Smooth muscle cell (in vitro differentiated cells): ENCODE measurements around the gene AOPEP. TPM values are rescaled to one million over a fixed set of nuclear protein-coding genes. Genes with fewer than 3 reads are reported as not detected.
A peak's percentile ranks its signal among the peaks of the same experiment; 100 is the strongest.

ENCODE experiments used
- DNase-seq: peaks from one replicate; lab custom pipeline; 2025; ENCODE audit not compliant: unreplicated experiment; lab: John Stamatoyannopoulos, UW
- H2AFZ ChIP-seq: fragments of 200-600 bp; sonication (generic); 2 replicates; pipeline ENCODE4 v1.6.0; 2016; ENCODE audit warnings: antibody characterized with exemption, low read depth, mild to moderate bottlenecking
- H3F3A ChIP-seq: fragments of 200-600 bp; sonication (generic); 2 replicates; pipeline ENCODE4 v1.6.0; 2017; ENCODE audit warnings: antibody characterized with exemption, low read depth
- H3K27ac ChIP-seq: fragments of 200-600 bp; sonication (generic); 2 replicates; pipeline ENCODE4 v1.5.1; 2016; ENCODE audit warnings: low read depth, mild to moderate bottlenecking
- H3K27me3 ChIP-seq: fragments of 200-600 bp; sonication (generic); 2 replicates; pipeline ENCODE4 v1.6.1; 2016; ENCODE audit warnings: low read depth, mild to moderate bottlenecking
- H3K36me3 ChIP-seq: fragments of 200-600 bp; sonication (generic); 2 replicates; pipeline ENCODE4 v1.5.1; 2016; ENCODE audit warnings: low read depth
- H3K4me1 ChIP-seq: fragments of 200-600 bp; sonication (generic); 2 replicates; pipeline ENCODE4 v1.5.1; 2016; ENCODE audit warnings: low read depth
- H3K4me2 ChIP-seq: fragments of 200-600 bp; sonication (generic); 2 replicates; pipeline ENCODE4 v1.6.0; 2016; ENCODE audit warnings: mild to moderate bottlenecking
- H3K4me3 ChIP-seq: fragments of 200-600 bp; sonication (generic); 2 replicates; pipeline ENCODE4 v1.5.1; 2016; ENCODE audit warnings: mild to moderate bottlenecking
- H3K79me2 ChIP-seq: fragments of 200-600 bp; sonication (generic); 2 replicates; pipeline ENCODE4 v1.6.0; 2016; ENCODE audit warnings: low read depth, mild to moderate bottlenecking
- H3K9ac ChIP-seq: fragments of 200-600 bp; sonication (generic); 2 replicates; pipeline ENCODE4 v1.6.0; 2016; ENCODE audit warnings: low read depth
- H3K9me3 ChIP-seq: fragments of 200-600 bp; sonication (generic); replicated peaks from 2 replicates; pipeline ENCODE4 v1.5.1; 2016; ENCODE audit warnings: low read depth
- H4K20me1 ChIP-seq: fragments of 200-600 bp; sonication (generic); 2 replicates; pipeline ENCODE4 v1.6.0; 2016; ENCODE audit warnings: low read depth
- WGBS: methylation state at CpG from one replicate; pipeline ENCODE4 v1.1.7; 2016; ENCODE audit warnings: low lambda C conversion rate; 5-methylcytosine and 5-hydroxymethylcytosine counted together
- polyA plus RNA-seq: library from polyadenylated mRNA; unstranded; fragments of >200 nt; fragmentation: Nextera tagmentation; extraction: Ambion mirVana; gene quantifications from 2 replicates; pipeline ENCODE4 v1.2.1, GENCODE V29; 2016
- total RNA-seq: library from RNA; depleted of rRNA; stranded (reverse); fragments of >200 nt; gene quantifications from 2 replicates; pipeline ENCODE4 v1.2.3, GENCODE V29; 2014
- TF ChIP-seq, protein P1 (sequence below): fragments of 200-600 bp; sonication (generic); IDR thresholded peaks from 2 replicates; pipeline ENCODE4 v1.5.1; 2017; ENCODE audit warnings: borderline replicate concordance, mild to moderate bottlenecking, antibody characterized with exemption; ENCODE audit not compliant: insufficient read depth, poor library complexity, severe bottlenecking

The AOPEP gene
- total and polyA plus RNA-seq, 2 experiments from 2014 or later, result 52.7 to 94.9 TPM

DNA sequence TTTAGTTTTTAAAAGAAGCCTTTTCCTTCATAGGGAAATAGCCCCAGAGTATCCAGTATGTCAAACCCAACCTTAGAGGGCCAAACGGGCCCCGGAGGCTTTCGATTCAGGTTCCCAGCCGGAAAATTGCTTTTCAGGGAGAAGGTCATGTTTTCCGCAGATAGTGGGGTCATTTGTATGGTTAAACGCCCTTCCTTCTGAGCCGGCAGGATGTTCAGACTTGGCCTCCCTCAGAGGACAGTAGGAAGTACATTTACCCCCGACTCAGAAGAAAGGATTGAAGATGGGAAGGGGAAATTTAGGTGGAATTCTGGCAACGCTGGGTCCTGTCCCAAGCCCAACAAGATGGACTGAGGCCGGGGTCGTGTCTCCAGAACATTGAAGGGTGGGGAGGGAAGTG, 195.2 kb downstream of the AOPEP start:
- TF ChIP-seq, protein P1, sequence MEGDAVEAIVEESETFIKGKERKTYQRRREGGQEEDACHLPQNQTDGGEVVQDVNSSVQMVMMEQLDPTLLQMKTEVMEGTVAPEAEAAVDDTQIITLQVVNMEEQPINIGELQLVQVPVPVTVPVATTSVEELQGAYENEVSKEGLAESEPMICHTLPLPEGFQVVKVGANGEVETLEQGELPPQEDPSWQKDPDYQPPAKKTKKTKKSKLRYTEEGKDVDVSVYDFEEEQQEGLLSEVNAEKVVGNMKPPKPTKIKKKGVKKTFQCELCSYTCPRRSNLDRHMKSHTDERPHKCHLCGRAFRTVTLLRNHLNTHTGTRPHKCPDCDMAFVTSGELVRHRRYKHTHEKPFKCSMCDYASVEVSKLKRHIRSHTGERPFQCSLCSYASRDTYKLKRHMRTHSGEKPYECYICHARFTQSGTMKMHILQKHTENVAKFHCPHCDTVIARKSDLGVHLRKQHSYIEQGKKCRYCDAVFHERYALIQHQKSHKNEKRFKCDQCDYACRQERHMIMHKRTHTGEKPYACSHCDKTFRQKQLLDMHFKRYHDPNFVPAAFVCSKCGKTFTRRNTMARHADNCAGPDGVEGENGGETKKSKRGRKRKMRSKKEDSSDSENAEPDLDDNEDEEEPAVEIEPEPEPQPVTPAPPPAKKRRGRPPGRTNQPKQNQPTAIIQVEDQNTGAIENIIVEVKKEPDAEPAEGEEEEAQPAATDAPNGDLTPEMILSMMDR, result no peak
- WGBS, result 33% methylated on average over 11 of the region's 11 CpGs
- H3K9ac ChIP-seq, result peak overlapping the region; percentile 95
- peak overlapping the region; percentile 100 for H3K27ac ChIP-seq
- H3K27me3 ChIP-seq, result no peaks in the 10 kb centered on the region
- no peaks in the 10 kb centered on the region for H4K20me1 ChIP-seq
- H3K4me2 ChIP-seq, result peak overlapping the region; percentile 71
- H2AFZ ChIP-seq, result no peak overlapping the region
- no peak for DNase-seq
- no peaks in the 10 kb centered on the region for H3K9me3 ChIP-seq
- H3K79me2 ChIP-seq, result peaks cover 22% of the 10 kb centered on the region
- H3K4me1 ChIP-seq, result peaks cover 52% of the 10 kb centered on the region
- no peak overlapping the region for H3K4me3 ChIP-seq
- peaks cover 47% of the 10 kb centered on the region for H3F3A ChIP-seq
- H3K36me3 ChIP-seq, result no peaks in the 10 kb centered on the region

DNA sequence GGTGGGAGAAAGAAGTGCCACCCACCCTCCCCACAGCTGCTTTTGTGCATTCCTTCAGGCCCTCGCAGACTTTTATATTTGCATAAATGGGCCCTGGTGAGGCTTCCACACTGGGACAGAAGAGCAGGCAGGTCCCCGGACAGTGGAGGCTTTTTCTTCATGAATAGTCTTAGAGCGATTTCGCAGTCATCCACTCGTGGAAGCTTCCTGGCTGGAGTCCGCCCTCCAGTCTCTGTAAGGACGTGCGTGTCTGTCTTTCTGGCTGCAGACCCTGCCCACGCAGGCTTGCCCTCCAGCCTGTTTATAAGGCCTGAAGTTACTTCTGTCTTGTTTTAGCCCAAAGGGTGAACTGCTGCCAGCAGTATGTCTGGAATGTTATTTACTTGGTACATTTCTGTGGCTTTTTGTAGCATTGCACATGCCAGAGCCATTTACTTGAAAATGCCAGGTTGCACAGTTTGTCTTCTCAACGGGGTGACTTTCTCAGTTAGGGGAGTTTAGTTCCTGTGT, 195.7 kb downstream of the AOPEP start:
- TF ChIP-seq, protein P1, result no peak
- peak overlapping the region; percentile 3 for H3K4me3 ChIP-seq

DNA sequence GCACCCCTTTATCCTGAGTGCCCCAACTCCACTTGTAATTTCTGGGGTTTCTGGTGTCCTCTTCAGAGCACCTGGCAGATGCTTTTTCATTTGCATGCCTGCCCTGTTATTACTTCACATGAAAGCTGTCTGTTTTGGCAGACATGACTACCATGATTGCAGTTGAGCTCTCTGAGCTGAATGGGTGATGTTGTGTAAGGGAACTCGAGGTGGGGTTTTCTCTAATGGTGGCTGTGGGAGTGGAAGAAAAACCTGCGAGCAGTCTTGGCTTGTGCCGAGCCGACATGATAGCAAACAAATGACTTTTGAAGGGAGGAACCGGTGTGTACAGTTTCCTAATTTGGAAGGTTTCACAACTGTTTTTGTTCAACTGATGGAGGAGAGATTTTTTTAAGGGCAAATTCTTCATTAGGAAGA, 196.2 kb downstream of the AOPEP start:
- Histone ChIP-seq H3F3A (peaks cover 47% of the 10 kb centered on the region), H3K27me3 (no peaks in the 10 kb centered on the region), H3K4me2 (peak overlapping the region; percentile 71), H3K27ac (peak overlapping the region; percentile 100), H2AFZ (no peak overlapping the region), H3K4me1 (peaks cover 52% of the 10 kb centered on the region), H4K20me1 (no peaks in the 10 kb centered on the region), H3K9ac (peak overlapping the region; percentile 73), H3K9me3 (no peaks in the 10 kb centered on the region), H3K4me3 (peak overlapping the region; percentile 3), H3K79me2 (peaks cover 22% of the 10 kb centered on the region), H3K36me3 (no peaks in the 10 kb centered on the region)
- WGBS, result 14% methylated on average over 5 of the region's 5 CpGs
- DNase-seq, result no peak
- TF ChIP-seq, protein P1, result no peak

More for the DNA sequence above, 195.7 kb downstream of the AOPEP start:
- Histone ChIP-seq H2AFZ (no peak overlapping the region), H3K36me3 (no peaks in the 10 kb centered on the region), H3K4me2 (peak overlapping the region; percentile 71), H3K79me2 (peaks cover 22% of the 10 kb centered on the region), H3K27me3 (no peaks in the 10 kb centered on the region), H3K9ac (peak overlapping the region; percentile 95), H3K9me3 (no peaks in the 10 kb centered on the region), H3K27ac (peak overlapping the region; percentile 100), H4K20me1 (no peaks in the 10 kb centered on the region), H3F3A (peaks cover 47% of the 10 kb centered on the region), H3K4me1 (peaks cover 52% of the 10 kb centered on the region)
- WGBS, result 2% methylated on average over 10 of the region's 10 CpGs
- no peak for DNase-seq

DNA sequence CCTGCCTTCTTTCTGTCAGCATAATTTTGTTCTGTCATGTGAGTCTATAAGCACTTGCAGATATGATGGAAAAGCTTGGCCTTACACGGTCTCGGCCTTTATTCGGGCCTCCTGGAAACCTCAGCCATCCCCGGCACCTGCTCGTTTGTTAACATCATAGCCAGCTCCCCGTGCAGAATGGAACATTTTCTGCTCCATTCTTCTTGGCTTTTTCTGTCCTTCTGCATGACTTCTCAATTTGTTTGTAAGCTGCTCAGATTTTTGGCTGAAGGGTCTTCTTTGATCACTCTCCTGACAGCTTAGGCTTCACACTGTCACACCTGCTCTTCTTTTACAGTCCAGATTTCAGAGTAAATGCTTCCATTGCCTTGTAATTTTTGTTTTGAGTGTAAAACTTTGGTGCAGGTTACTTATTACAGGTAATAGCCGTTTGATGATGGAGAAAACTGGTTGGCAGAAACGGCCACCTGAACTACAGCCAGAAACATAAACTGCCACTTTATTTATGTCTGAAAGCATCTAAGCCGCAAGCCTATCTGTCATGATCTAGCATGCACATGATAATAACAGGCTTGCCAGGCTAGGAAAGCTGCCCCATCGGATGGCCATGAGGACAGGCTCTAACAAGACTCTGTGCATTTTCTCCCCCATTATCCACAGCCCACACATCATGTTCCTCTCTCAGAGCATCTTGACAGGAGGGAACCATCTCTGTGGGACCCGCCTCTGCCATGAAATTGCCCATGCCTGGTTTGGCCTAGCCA, 197.0 kb downstream of the AOPEP start:
- H3K27me3 ChIP-seq, result no peaks in the 10 kb centered on the region
- no peak for DNase-seq
- no peaks in the 10 kb centered on the region for H3K9me3 ChIP-seq
- H3K4me2 ChIP-seq, result peak overlapping the region; percentile 71
- TF ChIP-seq, protein P1, result no peak
- no peak overlapping the region for H3K4me3 ChIP-seq
- no peaks in the 10 kb centered on the region for H4K20me1 ChIP-seq
- WGBS, result 77% methylated on average over 11 of the region's 11 CpGs
- H3K4me1 ChIP-seq, result peaks cover 52% of the 10 kb centered on the region
- H3K79me2 ChIP-seq, result peaks cover 25% of the 10 kb centered on the region
- no peaks in the 10 kb centered on the region for H3K36me3 ChIP-seq
- no peak overlapping the region for H2AFZ ChIP-seq
- H3K9ac ChIP-seq, result peak overlapping the region; percentile 73
- peaks cover 47% of the 10 kb centered on the region for H3F3A ChIP-seq
- peak overlapping the region; percentile 100 for H3K27ac ChIP-seq
